Activated naive CD4-positive, alpha-beta T cell treated with anti-CD3 and anti-CD28 coated beads, Interleukin-2, amount 10 ng/mL, durations not matched to agents 7 days and 5 days (primary cell): Measurements from ENCODE around the gene CTRB1.
"Not testable (repeated sequence)": the region's sequence is repeated elsewhere in the genome, so short reads cannot be mapped to it uniquely, and the experiment has no call there.

ENCODE experiments used
- CTCF ChIA-PET: fragments of 350-600 bp; sonication (Branson Sonifier 250); formaldehyde crosslinking; loops from one replicate; lab custom pipeline; 2021; ENCODE audit warnings: antibody characterized with exemption; lab: Charles Lee
- DNase-seq: peaks from one replicate; pipeline ENCODE4 v3.0.0-alpha.2; 2020
- H3K27ac Mint-ChIP-seq: one replicate; pipeline ENCODE4 v1.8.0; 2021; ENCODE audit warnings: mild to moderate bottlenecking, moderate library complexity, mixed read lengths
- H3K27me3 Mint-ChIP-seq: one replicate; pipeline ENCODE4 v1.8.0; 2021; ENCODE audit warnings: mild to moderate bottlenecking, mixed read lengths
- H3K36me3 Mint-ChIP-seq: one replicate; pipeline ENCODE4 v1.8.0; 2021; ENCODE audit warnings: mixed read lengths
- H3K4me1 Mint-ChIP-seq: one replicate; pipeline ENCODE4 v1.8.0; 2021; ENCODE audit warnings: mixed read lengths
- H3K4me3 Mint-ChIP-seq: one replicate; pipeline ENCODE4 v1.8.0; 2021; ENCODE audit warnings: mild to moderate bottlenecking, moderate library complexity, mixed read lengths
- H3K9me3 Mint-ChIP-seq: one replicate; pipeline ENCODE4 v1.8.0; 2021; ENCODE audit warnings: mixed read lengths

Gene CTRB1

DNA sequence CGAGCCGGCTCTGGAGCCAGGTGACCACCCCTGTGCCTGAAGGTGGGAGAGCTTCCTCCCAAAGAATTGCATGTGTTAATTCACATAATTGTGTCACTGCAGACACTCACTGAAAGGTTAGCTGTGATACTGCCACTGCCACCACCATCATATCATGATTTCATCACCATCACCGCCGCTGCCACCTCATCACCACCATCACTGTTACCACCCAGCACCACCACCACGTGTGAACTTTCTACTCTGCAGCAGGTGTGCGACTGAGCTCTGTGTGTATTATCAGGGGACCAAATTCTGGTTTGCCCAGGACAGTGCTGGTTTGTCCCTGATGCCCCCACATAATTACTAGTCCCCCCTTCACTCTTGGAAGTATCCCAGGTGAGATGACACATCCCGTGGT, 17.4 kb downstream of the CTRB1 start:
- Mint-ChIP-seq H3K27me3 (peaks cover 23% of the 10 kb centered on the region), H3K4me1 (no peaks in the 10 kb centered on the region), H3K27ac (no peak overlapping the region), H3K4me3 (no peak overlapping the region), H3K36me3 (no peaks in the 10 kb centered on the region), H3K9me3 (no peaks in the 10 kb centered on the region)
- DNase-seq: no peak
- CTCF ChIA-PET: interaction anchor here (1.1 to 4.0 kb wide), 3 partner anchors 146 to 165 kb away, joined by 4 to 43 read pairs (median 5); no protein-coding TSS in a partner anchor

DNA sequence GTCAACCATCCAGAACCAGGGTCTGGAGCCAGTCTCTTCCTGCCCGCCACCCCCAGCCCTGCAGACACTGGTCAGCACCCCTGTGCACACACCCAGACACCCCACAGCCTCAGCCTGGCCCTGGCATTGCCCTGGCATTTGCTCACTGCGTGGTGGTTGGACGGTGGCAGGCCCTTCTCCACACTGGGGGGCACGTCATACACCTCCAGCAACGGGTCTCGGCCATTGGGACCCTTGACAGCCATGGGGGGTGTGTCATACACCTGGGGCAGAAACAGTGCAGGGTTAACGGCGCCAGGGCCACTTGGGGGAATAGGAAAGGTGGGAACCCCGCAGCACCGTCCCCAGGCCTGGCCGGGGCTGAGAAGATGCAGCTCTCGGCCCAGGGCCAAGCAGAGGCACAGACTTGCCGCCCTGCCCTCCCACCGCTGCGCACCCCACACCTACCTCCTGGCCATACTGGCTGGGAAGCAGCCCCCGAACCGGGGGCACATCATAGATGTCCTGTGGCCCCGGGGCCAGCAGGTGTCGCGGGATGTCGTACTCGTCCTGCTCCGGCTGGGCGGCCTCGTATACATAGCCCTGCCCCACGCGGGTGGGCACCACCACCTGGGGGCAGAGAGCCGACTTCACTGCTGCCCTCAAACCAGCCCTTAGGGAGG, 18.1 kb downstream of the CTRB1 start:
- peaks cover 25% of the 10 kb centered on the region for H3K27me3 Mint-ChIP-seq
- H3K27ac Mint-ChIP-seq: no peak overlapping the region
- no peak overlapping the region for H3K4me3 Mint-ChIP-seq
- no peaks in the 10 kb centered on the region for H3K9me3 Mint-ChIP-seq
- no peaks in the 10 kb centered on the region for H3K4me1 Mint-ChIP-seq
- CTCF ChIA-PET: interaction anchor here (1.1 to 1.6 kb wide), 2 partner anchors 145 to 165 kb away, joined by 4 to 5 read pairs; no protein-coding TSS in a partner anchor
- no peak for DNase-seq
- no peaks in the 10 kb centered on the region for H3K36me3 Mint-ChIP-seq

DNA sequence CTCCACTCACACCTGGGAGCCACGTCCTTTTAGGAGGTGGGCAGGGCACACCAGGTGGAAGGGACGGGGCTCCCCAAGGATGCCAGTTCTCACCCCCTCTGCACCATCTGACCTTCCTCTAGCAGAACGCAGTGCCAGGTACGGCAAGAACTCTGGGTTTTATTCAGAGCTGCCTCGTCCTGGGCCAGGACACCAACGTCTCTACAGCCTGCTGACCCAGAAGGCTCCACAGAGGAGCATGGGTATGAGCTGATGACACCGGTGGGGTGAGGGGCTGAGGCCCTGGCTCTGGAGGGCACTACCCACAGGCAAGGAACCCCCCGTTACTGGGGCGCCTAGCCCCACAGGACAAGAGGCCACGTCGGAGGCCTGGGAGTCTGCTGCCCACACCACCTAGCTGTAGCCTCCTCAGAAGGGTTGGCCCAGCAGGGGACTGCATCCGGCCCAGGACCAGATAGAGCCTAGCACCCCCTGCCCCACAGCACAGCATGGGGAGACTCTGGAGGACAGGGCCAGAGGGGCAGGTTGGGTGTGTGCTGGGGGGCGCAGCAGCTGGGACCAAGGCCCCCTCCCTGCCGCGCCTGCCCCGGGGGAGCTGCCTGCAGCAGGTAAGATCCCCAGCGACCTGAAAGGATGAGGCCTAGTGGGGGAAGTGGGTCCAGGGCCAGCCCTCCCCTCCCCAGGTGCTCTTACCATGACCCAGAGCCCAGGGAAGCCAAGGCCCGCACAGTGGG, 18.8 kb downstream of the CTRB1 start:
- H3K4me1 Mint-ChIP-seq: no peaks in the 10 kb centered on the region

DNA sequence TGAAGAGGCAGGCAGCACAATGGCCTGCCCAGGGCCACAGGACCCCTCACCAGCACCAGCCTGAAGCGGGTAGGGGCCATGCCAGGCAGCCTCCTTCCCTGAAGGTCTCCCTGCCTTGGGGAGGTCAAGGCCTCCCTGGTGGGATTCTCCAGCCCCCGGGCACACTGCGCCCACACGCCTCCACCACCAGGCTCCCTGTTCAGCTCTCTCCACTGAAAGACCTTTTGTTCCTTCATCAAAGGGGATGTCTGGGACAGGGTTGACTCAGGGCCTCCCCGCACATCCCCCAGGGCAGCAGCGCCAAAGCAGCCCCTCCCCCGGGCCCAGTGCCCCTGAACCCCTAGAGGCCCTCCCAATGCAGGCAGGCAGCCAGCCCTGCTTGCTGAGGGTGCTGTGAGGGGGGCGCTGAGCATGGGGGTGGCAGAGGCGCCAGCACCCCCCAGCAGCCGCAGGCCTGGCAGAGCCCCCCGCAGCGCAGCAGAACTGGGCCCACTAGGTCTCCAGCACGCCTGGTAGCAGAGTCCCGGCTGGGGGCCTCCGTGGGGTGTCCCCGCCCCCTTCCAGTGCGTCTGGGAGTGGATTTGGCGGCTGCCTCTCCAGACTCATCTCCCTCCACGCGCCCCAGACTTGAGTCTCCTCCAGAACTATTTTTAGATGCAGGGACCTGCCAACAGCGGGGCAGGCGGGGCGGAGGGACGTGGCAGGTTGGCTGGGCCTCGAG, 19.5 kb downstream of the CTRB1 start:
- CTCF ChIA-PET: interaction anchor here (0.6 to 1.6 kb wide), 3 partner anchors 144 to 164 kb away, joined by 3 to 5 read pairs (median 3); no protein-coding TSS in a partner anchor
- no peaks in the 10 kb centered on the region for H3K9me3 Mint-ChIP-seq
- DNase-seq: no peak
- peaks cover 33% of the 10 kb centered on the region for H3K27me3 Mint-ChIP-seq
- no peak overlapping the region for H3K27ac Mint-ChIP-seq
- no peaks in the 10 kb centered on the region for H3K36me3 Mint-ChIP-seq
- H3K4me3 Mint-ChIP-seq: no peak overlapping the region
- H3K4me1 Mint-ChIP-seq: no peaks in the 10 kb centered on the region

More for the DNA sequence above, 18.8 kb downstream of the CTRB1 start:
- H3K27me3 Mint-ChIP-seq: peaks cover 32% of the 10 kb centered on the region
- H3K4me3 Mint-ChIP-seq: no peak overlapping the region
- no peaks in the 10 kb centered on the region for H3K36me3 Mint-ChIP-seq
- no peak for DNase-seq
- no peak overlapping the region for H3K27ac Mint-ChIP-seq
- H3K9me3 Mint-ChIP-seq: no peaks in the 10 kb centered on the region
- CTCF ChIA-PET: interaction anchor here (0.6 to 1.6 kb wide), 2 partner anchors 145 to 165 kb away, joined by 3 to 5 read pairs; no protein-coding TSS in a partner anchor

DNA sequence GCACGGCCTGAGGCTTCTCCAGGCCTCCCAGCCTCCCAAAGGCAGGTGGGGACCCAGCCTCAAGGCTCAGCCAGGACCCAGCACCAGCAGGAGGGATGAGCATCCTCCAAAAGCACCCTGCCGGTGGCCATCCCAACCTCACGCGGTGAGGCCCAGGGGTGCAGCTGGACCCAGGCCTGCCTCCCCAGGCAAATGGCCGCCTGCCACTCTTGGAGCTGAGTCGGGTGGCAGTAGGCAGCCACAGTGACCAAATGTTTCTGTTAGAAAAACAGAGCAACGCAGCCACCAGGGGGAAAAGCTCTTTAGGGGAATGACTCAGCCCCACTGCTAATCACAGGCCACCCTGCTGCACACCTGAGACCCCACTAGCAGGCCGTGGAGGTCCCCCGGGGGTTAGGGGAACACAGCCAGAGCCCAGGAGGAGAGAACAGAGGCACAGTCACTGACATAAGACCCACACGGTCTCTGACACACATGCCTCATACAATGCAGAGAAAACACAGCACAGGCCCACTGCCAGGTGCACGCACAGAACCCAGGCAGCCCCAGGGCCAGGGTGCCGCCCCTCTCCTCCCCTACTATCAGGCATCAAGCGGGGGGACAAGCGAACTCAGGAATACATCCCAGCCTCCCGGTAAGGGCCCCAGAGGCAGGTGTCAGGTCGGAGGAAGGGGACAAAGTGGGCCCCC, 20.2 kb downstream of the CTRB1 start:
- H3K36me3 Mint-ChIP-seq: no peaks in the 10 kb centered on the region
- no peak for DNase-seq
- no peak overlapping the region for H3K27ac Mint-ChIP-seq
- CTCF ChIA-PET: interaction anchor here (1.5 kb wide), 1 partner anchor 147 kb away, joined by 3 read pairs; no protein-coding TSS in a partner anchor
- H3K27me3 Mint-ChIP-seq: peaks cover 37% of the 10 kb centered on the region
- H3K4me1 Mint-ChIP-seq: peaks cover under 1% of the 10 kb centered on the region
- no peak overlapping the region for H3K4me3 Mint-ChIP-seq
- H3K9me3 Mint-ChIP-seq: no peaks in the 10 kb centered on the region

DNA sequence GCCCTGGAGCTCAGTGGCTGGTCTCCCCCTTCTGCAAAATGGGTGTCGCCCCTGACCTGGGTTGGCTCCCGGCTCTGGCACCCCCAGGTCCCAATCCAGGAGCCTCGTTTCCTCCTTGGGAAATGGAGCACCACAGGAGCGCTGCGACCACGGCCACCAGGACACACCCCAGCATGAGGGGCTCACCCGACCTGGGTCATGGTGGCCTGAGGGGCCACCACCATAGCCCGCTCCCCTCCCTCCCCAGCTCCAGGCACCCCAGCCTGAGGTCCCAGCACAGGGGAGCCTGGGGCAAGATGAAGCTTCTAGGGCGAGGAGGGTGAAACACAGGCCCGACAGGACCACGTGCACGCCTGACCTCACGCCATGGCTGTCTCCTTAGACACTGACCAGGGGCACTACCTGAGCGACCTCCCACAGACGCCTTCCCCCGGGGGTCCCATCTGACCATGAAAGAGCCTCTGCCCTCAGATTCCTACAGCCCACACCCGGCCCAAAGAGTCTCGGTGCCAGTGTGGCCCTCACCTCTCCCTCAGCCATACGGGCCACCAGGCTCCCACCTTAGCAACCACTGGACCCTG, 20.8 kb downstream of the CTRB1 start:
- Mint-ChIP-seq H3K27me3 (peaks cover 40% of the 10 kb centered on the region), H3K4me1 (peaks cover 2% of the 10 kb centered on the region), H3K36me3 (no peaks in the 10 kb centered on the region), H3K4me3 (no peak overlapping the region), H3K9me3 (no peaks in the 10 kb centered on the region), H3K27ac (no peak overlapping the region)
- DNase-seq: no peak
- CTCF ChIA-PET: interaction anchor here (1.5 kb wide), 1 partner anchor 146 kb away, joined by 3 read pairs; no protein-coding TSS in a partner anchor

DNA sequence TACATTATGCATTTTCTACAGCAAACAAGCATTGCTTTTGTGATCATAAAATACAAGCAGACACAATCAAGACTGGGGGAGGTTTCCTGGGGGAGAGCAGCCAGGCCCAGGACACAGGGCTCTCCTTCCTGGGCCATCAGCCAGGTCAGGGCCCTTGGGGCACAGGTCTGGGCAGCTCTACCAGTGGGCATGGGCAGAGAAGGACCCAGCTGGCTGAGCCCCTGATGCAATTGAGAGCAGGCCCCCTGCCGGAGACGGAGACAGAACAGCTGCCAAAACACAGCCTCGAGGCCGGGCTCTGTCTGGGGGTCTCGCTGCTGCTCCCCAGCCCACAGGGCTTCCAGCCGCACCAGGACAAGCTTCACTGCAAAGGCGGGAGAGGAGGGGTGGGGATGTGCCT, 21.8 kb downstream of the CTRB1 start:
- H3K4me3 Mint-ChIP-seq, CTCF ChIA-PET, H3K27ac Mint-ChIP-seq, DNase-seq, H3K4me1 Mint-ChIP-seq, H3K9me3 Mint-ChIP-seq, H3K36me3 Mint-ChIP-seq: not testable (repeated sequence)
- H3K27me3 Mint-ChIP-seq: peaks cover 42% of the 10 kb centered on the region

DNA sequence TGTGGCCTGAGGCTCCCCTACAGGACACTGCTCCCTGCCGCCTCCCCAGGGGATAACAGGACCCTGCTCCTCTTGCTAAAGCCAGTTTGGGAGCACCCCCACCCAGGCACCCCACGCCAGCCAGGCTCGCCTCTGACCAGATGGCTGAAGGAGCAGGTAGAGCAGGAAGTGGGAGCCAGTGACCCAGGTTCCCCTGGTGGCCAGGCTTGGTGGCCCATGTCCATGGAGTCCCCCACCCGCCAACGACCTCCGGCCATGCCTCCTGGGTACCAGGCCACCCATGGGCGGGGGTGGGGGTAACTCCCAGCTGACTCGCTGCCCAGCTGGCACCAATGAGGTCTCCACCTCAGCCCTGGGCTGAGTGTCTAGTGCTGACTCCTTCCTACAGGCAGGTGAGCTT, 22.6 kb downstream of the CTRB1 start:
- H3K36me3 Mint-ChIP-seq: no peaks in the 10 kb centered on the region
- no peaks in the 10 kb centered on the region for H3K9me3 Mint-ChIP-seq
- H3K27me3 Mint-ChIP-seq: peaks cover 46% of the 10 kb centered on the region
- no peak overlapping the region for H3K4me3 Mint-ChIP-seq
- CTCF ChIA-PET: no interaction called here
- DNase-seq: no peak
- peaks cover 2% of the 10 kb centered on the region for H3K4me1 Mint-ChIP-seq
- no peak overlapping the region for H3K27ac Mint-ChIP-seq

DNA sequence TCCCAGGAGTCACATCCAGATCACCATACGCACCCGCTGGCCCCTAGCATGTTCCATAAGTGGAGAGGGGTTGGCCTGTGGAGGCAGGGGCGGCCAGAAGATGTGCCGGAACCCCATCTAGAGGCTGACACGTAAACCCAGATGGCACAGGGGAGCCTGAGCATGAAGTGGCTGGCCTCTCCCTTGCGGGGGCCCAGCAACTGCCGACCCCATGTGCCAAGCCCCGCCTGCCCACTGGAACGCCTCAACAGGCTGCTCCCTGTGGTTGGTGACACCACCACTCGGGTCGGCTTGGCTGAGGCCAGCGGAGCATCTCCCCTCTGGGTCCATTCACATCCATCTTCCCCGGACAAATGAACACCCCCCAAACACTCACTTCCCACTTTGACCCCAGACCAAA, 23.2 kb downstream of the CTRB1 start:
- no peaks in the 10 kb centered on the region for H3K9me3 Mint-ChIP-seq
- no peak overlapping the region for H3K27ac Mint-ChIP-seq
- peaks cover 48% of the 10 kb centered on the region for H3K27me3 Mint-ChIP-seq
- H3K36me3 Mint-ChIP-seq: no peaks in the 10 kb centered on the region
- DNase-seq: no peak
- peaks cover 2% of the 10 kb centered on the region for H3K4me1 Mint-ChIP-seq
- CTCF ChIA-PET: no interaction called here
- H3K4me3 Mint-ChIP-seq: no peak overlapping the region

DNA sequence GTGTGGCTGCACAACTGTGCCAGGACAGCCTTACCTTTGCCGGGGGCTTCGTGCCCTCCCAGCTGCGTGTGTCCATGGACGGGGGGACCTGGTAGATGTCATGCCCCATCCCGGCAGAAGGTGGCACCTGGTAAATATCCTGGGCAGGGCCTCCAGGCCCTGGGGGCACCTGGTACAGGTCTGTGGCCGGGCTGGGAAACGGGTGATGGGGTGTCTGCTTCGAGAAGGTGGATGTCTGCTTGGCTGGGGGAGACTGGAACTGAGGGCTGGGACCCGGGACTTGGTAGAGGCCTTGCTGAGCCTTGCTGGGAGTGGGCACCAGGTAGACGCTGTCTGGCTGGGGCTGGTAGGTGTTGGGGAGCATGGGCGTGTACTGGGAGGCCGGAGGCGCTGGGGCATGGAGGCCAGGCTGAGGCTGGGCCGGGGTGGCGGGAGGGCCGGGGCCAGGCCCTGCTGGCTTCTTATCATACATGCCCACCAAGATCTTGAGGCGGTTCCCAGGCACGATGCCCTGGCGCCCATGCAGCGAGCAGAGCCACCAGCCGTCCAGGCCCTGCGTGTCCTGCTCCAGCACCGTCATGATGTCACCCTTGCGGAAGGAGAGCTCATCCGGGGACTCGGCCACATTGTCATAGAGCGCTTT, 23.8 kb downstream of the CTRB1 start:
- H3K4me1 Mint-ChIP-seq, H3K27ac Mint-ChIP-seq, CTCF ChIA-PET, DNase-seq, H3K36me3 Mint-ChIP-seq, H3K9me3 Mint-ChIP-seq, H3K4me3 Mint-ChIP-seq: not testable (repeated sequence)
- peaks cover 54% of the 10 kb centered on the region for H3K27me3 Mint-ChIP-seq

DNA sequence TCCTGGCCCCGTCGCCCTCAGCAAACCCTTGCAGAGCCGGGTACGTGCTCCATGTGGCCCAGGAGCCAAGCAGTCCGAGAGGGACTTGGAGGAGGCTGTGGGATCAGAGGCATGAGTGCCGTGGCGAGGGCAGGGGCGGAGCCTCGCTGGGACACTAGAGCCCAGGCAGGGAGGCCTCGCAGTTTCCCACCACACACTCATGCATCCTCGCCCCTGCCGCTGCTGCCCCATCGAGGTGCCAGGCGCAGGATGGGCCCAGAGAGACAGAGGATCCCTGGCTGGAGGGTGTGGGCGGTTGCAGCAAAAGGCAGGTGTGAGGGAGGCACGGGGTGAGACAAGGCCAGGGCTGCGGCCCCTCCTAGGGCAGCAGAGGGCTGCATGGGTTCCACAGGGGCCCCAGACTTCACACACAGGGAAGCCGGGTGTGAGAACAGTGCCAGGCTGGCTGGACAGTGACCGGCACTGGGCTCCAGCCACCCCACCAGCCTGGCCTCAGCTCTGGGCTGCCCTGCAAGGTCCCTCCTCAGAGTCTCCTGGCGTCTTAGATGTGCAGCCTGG, 25.0 kb downstream of the CTRB1 start:
- H3K9me3 Mint-ChIP-seq: no peaks in the 10 kb centered on the region
- H3K27ac Mint-ChIP-seq: no peak overlapping the region

DNA sequence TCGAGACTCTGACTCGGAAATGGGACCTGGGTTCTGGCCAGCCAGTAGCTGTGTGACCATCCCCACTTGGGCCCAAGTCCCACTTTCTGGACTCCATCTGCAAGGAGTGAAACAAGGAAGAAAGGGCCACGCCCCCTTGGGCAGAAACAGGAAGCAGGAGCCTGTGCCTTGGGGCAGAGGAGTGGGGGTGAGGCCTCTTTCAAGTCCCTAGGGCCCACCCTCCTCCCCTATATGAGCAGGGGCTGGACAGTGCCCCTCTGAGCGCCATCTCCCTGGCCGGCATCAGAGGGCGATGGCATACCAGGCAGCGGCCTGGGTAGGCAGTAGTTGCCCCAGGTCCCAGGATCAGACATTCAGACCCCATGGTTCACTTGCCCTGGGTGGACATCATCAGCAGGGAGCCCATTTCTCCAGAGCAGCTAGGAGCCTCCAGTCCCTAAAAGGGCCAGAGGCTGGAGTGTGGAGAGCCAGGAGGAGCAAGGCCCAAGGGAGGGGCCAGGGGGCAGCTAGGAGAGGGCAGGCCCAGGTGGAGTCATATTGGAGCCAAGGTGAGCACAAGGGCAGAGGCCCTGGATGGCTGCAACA, 25.5 kb downstream of the CTRB1 start:
- Mint-ChIP-seq H3K27ac (no peak overlapping the region), H3K4me3 (no peak overlapping the region), H3K9me3 (no peaks in the 10 kb centered on the region), H3K27me3 (peaks cover 72% of the 10 kb centered on the region), H3K4me1 (peaks cover 2% of the 10 kb centered on the region), H3K36me3 (no peaks in the 10 kb centered on the region)
- CTCF ChIA-PET: no interaction called here
- no peak for DNase-seq

More for the DNA sequence above, 25.0 kb downstream of the CTRB1 start:
- Mint-ChIP-seq H3K4me1 (peaks cover 2% of the 10 kb centered on the region), H3K36me3 (no peaks in the 10 kb centered on the region), H3K27me3 (peaks cover 66% of the 10 kb centered on the region), H3K4me3 (no peak overlapping the region)
- CTCF ChIA-PET: no interaction called here
- DNase-seq: no peak
